Esophagus muscularis mucosa (tissue), 4 donors: ENCODE data around the gene DIRAS1. TPM values are rescaled to one million over a fixed set of nuclear protein-coding genes. Genes with fewer than 3 reads are reported as not detected.
A peak's percentile ranks its signal among the peaks of the same experiment; 100 is the strongest.

Experiments
- DNase-seq: peaks from one replicate; pipeline ENCODE4 v3.0.0-alpha.2; 2017; ENCODE audit errors: extremely low spot score
- H3K27ac ChIP-seq, 4 donors: fragments of 200-600 bp; sonication (generic); replicated peaks in 1 of 4; 1 replicate in 3 of 4; 2 replicates in 1 of 4; pipeline ENCODE4 v1.5.1; 2016 to 2019; ENCODE audit warnings: mild to moderate bottlenecking in 1 of 4
- H3K27me3 ChIP-seq, 4 donors: fragments of 200-600 bp; sonication (generic); one replicate each; pipeline versions ENCODE4 v1.5.1 to v1.6.0; 2016 to 2019
- H3K36me3 ChIP-seq, 4 donors: fragments of 200-600 bp; sonication (generic); one replicate each; pipeline ENCODE4 v1.5.1; 2016 to 2019
- H3K4me1 ChIP-seq, 4 donors: fragments of 200-600 bp; sonication (generic); one replicate each; pipeline ENCODE4 v1.5.1; 2016 to 2019
- H3K4me3 ChIP-seq, 4 donors: fragments of 200-600 bp; sonication (generic); 1 replicate in 2 of 4; 2 replicates in 2 of 4; pipeline ENCODE4 v1.5.1; 2016 to 2019; ENCODE audit warnings: mild to moderate bottlenecking in 4 of 4, moderate library complexity in 1 of 4
- H3K9me3 ChIP-seq, 4 donors: fragments of 200-600 bp; sonication (generic); 1 replicate in 3 of 4; 2 replicates in 1 of 4; pipeline ENCODE4 v1.5.1; 2016 to 2019
- CTCF ChIP-seq, 3 experiments: fragments of 200-600 bp in 2 of 3; fragments of 450-650 bp in 1 of 3; sonication (generic) in 2 of 3; IDR thresholded peaks; one replicate each; pipeline ENCODE4 v1.5.1; 2017 to 2019; ENCODE audit warnings: antibody characterized with exemption in 3 of 3, mild to moderate bottlenecking in 2 of 3, moderate library complexity in 1 of 3
- EP300 ChIP-seq: sonication (generic); formaldehyde crosslinking; IDR thresholded peaks from one replicate; pipeline ENCODE4 v1.6.1; 2017; ENCODE audit warnings: antibody characterized with exemption
- POLR2A ChIP-seq: fragments of 450-650 bp; IDR thresholded peaks from one replicate; pipeline ENCODE4 v1.6.1; 2017; ENCODE audit warnings: antibody characterized with exemption, moderate library complexity, mild to moderate bottlenecking, low read depth
- POLR2AphosphoS5 ChIP-seq, 2 donors: sonication (generic); formaldehyde crosslinking; IDR thresholded peaks; one replicate each; pipeline ENCODE4 v1.6.1; 2017; ENCODE audit warnings: antibody characterized with exemption in 2 of 2
- WGBS: methylation state at CpG from one replicate; pipeline ENCODE4 v1.1.5; 2018; 5-methylcytosine and 5-hydroxymethylcytosine counted together
- intact Hi-C: fragments of 100-400 bp; cut with DNase I; formaldehyde crosslinking; loops from one replicate; pipeline ENCODE4 v1.15.1; 2023
- total RNA-seq, 4 donors: library from RNA; depleted of rRNA; stranded (reverse); fragments of >200 nt; gene quantifications; one replicate each; pipeline versions ENCODE4 v1.1.0 to v1.2.1, GENCODE V29; 2016

Gene DIRAS1
- total RNA-seq, 4 donors from 2014 or later: 7.0 to 19.2 (median 14.3) TPM

GRCh38 chr19:2744113-2744512 is 22.9 kb upstream of the DIRAS1 start:
- TF ChIP-seq EP300: no peak
- no peak for TF ChIP-seq CTCF (IDR thresholded peaks at IDR 0.05)
- no peak for TF ChIP-seq POLR2A
- no peak for TF ChIP-seq POLR2AphosphoS5 (IDR thresholded peaks at IDR 0.05)
- Histone ChIP-seq H3K27ac (no peak overlapping the region), H3K4me3 (no peak overlapping the region), H3K4me1 (peaks cover 4 to 13% (median 8%) of the 10 kb centered on the region in 4 donors), H3K9me3 (no peaks in the 10 kb centered on the region), H3K36me3 (no peaks in the 10 kb centered on the region), H3K27me3 (peaks cover 0 to 15% (median 0%) of the 10 kb centered on the region in 4 donors)
- intact Hi-C loops: no loop called here
- 32% methylated on average over 4 of the region's 4 CpGs for WGBS
- no peak for DNase-seq

- H3K36me3 ChIP-seq: no peaks in the 10 kb centered on the region
- intact Hi-C loops: no loop called here
- H3K27ac ChIP-seq: no peak overlapping the region
- no peak for TF ChIP-seq CTCF (IDR thresholded peaks at IDR 0.05)
- TF ChIP-seq POLR2A: no peak
- TF ChIP-seq EP300: no peak
- TF ChIP-seq POLR2AphosphoS5 (IDR thresholded peaks at IDR 0.05): no peak
- 75% methylated on average over 8 of the region's 8 CpGs for WGBS
- no peak for DNase-seq
- H3K27me3 ChIP-seq: peaks cover 0 to 15% (median 0%) of the 10 kb centered on the region in 4 donors
- H3K4me1 ChIP-seq: peaks cover 11 to 19% (median 15%) of the 10 kb centered on the region in 4 donors
- no peak overlapping the region for H3K4me3 ChIP-seq
- H3K9me3 ChIP-seq: no peaks in the 10 kb centered on the region
Observed at GRCh38 chr19:2743099-2743498, 21.9 kb upstream of the DIRAS1 start.

GRCh38 chr19:2740314-2740656 is 19.1 kb upstream of the DIRAS1 start:
- Histone ChIP-seq H3K4me1 (peaks cover 11 to 24% (median 17%) of the 10 kb centered on the region in 4 donors), H3K36me3 (peaks cover 0 to 19% (median 18%) of the 10 kb centered on the region in 4 donors), H3K4me3 (peak overlapping the region in 3 of 4 donors; percentile 85 to 99 (median 98)), H3K27me3 (peaks cover 0 to 15% (median 0%) of the 10 kb centered on the region in 4 donors), H3K9me3 (no peaks in the 10 kb centered on the region), H3K27ac (no peak overlapping the region)
- TF ChIP-seq POLR2A (no peak), CTCF (IDR thresholded peaks at IDR 0.05) (no peak), EP300 (no peak), POLR2AphosphoS5 (IDR thresholded peaks at IDR 0.05) (no peak)
- WGBS: 46% methylated on average over 13 of the region's 13 CpGs
- intact Hi-C loops: no loop called here
- DNase-seq: no peak

GRCh38 chr19:2739602-2740313 is 18.6 kb upstream of the DIRAS1 start, which contains the start of gene SLC39A3:
Gene SLC39A3, minus strand, starts transcription at chr19:2740017. Its CDS starts 2,760 bp downstream, at chr19:2737257.
- peak within 1 kb of the TSS; percentile 72 to 81 (median 74) for H3K27ac ChIP-seq
- peak within 1 kb of the TSS; percentile 82 to 99 (median 92) for H3K4me3 ChIP-seq
- no peaks in the 10 kb centered on the region for H3K9me3 ChIP-seq
- H3K4me1 ChIP-seq: peaks cover 11 to 24% (median 17%) of the 10 kb centered on the region in 4 donors
- peak; percentile 99 for DNase-seq
- WGBS: 0% methylated on average over 21 of the region's 64 CpGs
- peaks cover 0 to 15% (median 0%) of the 10 kb centered on the region in 4 donors for H3K27me3 ChIP-seq
- peaks cover 0 to 25% (median 23%) of the 10 kb centered on the region in 4 donors for H3K36me3 ChIP-seq
- intact Hi-C loops: no loop called here
- TF ChIP-seq CTCF (IDR thresholded peaks at IDR 0.05) (peak in 2 of 3 experiments; percentile 37 to 52), POLR2AphosphoS5 (IDR thresholded peaks at IDR 0.05) (peak; percentile 57 to 93), EP300 (no peak), POLR2A (no peak)
